Neural progenitor cell (in vitro differentiated cells): Measurements from ENCODE around the gene PPFIA1.

Experiments used
- EZH2 ChIP-seq: fragments of 200-600 bp; sonication (generic); IDR thresholded peaks from 2 replicates; pipeline ENCODE4 v1.6.1; 2017; ENCODE audit warnings: antibody characterized with exemption, mild to moderate bottlenecking, moderate library complexity
- EZH2phosphoT487 ChIP-seq: fragments of 200-600 bp; sonication (generic); IDR thresholded peaks from 2 replicates; pipeline ENCODE4 v1.6.1; 2017; ENCODE audit warnings: antibody characterized with exemption
- TF ChIP-seq, protein P1 (sequence below): fragments of 200-600 bp; sonication (generic); IDR thresholded peaks from 2 replicates; pipeline ENCODE4 v1.5.1; 2017; ENCODE audit warnings: antibody characterized with exemption, mild to moderate bottlenecking

- TF ChIP-seq, protein P1, sequence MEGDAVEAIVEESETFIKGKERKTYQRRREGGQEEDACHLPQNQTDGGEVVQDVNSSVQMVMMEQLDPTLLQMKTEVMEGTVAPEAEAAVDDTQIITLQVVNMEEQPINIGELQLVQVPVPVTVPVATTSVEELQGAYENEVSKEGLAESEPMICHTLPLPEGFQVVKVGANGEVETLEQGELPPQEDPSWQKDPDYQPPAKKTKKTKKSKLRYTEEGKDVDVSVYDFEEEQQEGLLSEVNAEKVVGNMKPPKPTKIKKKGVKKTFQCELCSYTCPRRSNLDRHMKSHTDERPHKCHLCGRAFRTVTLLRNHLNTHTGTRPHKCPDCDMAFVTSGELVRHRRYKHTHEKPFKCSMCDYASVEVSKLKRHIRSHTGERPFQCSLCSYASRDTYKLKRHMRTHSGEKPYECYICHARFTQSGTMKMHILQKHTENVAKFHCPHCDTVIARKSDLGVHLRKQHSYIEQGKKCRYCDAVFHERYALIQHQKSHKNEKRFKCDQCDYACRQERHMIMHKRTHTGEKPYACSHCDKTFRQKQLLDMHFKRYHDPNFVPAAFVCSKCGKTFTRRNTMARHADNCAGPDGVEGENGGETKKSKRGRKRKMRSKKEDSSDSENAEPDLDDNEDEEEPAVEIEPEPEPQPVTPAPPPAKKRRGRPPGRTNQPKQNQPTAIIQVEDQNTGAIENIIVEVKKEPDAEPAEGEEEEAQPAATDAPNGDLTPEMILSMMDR = no peak
- TF ChIP-seq EZH2 (no peak), EZH2phosphoT487 (no peak)
Measured at GRCh38 chr11:70252844-70253243, 17.6 kb upstream of the PPFIA1 start.
